Loucy (cell line): ENCODE results near the gene TRIM2.

Experiments used
- EZH2phosphoT487 ChIP-seq: fragments of 200-600 bp; IDR thresholded peaks from 2 replicates; pipeline ENCODE4 v1.6.1; 2018; ENCODE audit warnings: antibody characterized with exemption, mild to moderate bottlenecking, moderate library complexity, borderline replicate concordance
- TF ChIP-seq, protein P1 (sequence below): fragments of 200-600 bp; sonication (generic); conservative IDR thresholded peaks from 2 replicates; pipeline ENCODE4 v1.5.1; 2014; ENCODE audit warnings: mild to moderate bottlenecking, antibody characterized with exemption, low read length

DNA sequence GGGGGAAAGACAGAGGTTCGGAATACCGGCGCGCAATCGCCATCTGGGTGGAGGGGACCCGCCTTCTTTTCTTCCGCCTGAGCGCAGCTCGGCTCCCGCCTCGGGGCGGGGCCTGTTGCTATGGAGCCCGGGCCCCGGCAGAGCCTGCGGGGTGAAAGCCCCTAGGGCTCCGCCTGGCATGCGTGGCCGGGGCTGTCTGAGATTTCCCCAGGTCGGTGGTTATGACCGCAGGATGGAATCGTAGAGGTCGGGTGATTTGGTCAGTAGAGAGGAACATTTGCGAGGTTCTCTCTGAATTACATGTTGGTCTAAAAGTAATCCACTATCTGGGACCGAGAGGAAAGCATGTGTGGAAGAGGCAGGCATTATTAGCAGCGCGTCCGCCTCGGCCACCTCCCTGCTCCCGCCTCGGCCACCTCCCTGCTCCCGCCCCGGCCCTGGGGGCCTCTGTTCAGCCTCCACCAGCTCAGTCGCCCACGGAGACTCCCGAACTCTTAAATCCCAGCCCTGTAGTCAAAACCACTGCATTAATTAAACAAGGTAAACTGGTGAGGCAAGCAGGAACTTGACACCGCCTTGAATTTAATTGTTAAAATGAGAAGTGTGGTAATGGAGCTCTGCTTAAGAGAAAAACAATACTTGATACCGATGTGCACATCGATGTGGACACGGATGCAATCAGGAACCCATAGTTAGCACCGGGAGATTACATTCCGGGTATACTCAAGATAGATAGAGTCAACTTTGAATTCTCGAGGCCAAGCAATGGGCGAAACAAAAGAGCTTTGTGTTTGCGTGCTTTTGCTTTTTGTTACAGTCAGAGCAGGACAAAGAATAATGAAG, 45.2 kb downstream of the TRIM2 start:
- TF ChIP-seq, protein P1, sequence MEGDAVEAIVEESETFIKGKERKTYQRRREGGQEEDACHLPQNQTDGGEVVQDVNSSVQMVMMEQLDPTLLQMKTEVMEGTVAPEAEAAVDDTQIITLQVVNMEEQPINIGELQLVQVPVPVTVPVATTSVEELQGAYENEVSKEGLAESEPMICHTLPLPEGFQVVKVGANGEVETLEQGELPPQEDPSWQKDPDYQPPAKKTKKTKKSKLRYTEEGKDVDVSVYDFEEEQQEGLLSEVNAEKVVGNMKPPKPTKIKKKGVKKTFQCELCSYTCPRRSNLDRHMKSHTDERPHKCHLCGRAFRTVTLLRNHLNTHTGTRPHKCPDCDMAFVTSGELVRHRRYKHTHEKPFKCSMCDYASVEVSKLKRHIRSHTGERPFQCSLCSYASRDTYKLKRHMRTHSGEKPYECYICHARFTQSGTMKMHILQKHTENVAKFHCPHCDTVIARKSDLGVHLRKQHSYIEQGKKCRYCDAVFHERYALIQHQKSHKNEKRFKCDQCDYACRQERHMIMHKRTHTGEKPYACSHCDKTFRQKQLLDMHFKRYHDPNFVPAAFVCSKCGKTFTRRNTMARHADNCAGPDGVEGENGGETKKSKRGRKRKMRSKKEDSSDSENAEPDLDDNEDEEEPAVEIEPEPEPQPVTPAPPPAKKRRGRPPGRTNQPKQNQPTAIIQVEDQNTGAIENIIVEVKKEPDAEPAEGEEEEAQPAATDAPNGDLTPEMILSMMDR, result no peak
- TF ChIP-seq EZH2phosphoT487, result no peak
